ENCODE measurements around the gene CUZD1. TPM values are rescaled to one million over a fixed set of nuclear protein-coding genes. Genes with fewer than 3 reads are reported as not detected.
A peak's percentile ranks its signal among the peaks of the same experiment; 100 is the strongest.
"Not testable (repeated sequence)": the region's sequence is repeated elsewhere in the genome, so short reads cannot be mapped to it uniquely, and the experiment has no call there.

The CUZD1 gene
- 0.25 and 0.26 TPM in 2 replicates for total RNA-seq

GRCh38 chr10:122845783-122846332 is at the start of gene CUZD1:
TSS of gene CUZD1 (minus strand) at chr10:122845857. CDS start at chr10:122845843, 14 bp downstream.
- no peak for DNase-seq (ENCODE audit: low read depth in 2 of 2)

GRCh38 chr10:122894261-122894944 is 48.7 kb upstream of the CUZD1 start:
- no peak for DNase-seq (ENCODE audit: low read depth in 2 of 2)

GRCh38 chr10:122884166-122884565 is 38.5 kb upstream of the CUZD1 start:
- no peak for DNase-seq (ENCODE audit: low read depth in 2 of 2)

GRCh38 chr10:122882766-122883165 is 37.1 kb upstream of the CUZD1 start:
- DNase-seq (ENCODE audit: low read depth in 2 of 2), result peak in 1 of 2 donors; percentile 29

GRCh38 chr10:122879339-122880273 is 33.9 kb upstream of the CUZD1 start, which contains the start of gene FAM24B:
TSS of gene FAM24B (minus strand) at chr10:122879581. CDS start at chr10:122850515, 29,066 bp downstream.
- peak; percentile 95 to 98 for DNase-seq (ENCODE audit: low read depth in 2 of 2)

- DNase-seq (ENCODE audit: low read depth in 2 of 2), result peak in 1 of 2 donors; percentile 22
Measured at GRCh38 chr10:122878799-122879338, 33.2 kb upstream of the CUZD1 start.

- DNase-seq (ENCODE audit: low read depth in 2 of 2), result no peak
Measured at GRCh38 chr10:122877264-122877663, 31.6 kb upstream of the CUZD1 start.

- no peak for DNase-seq (ENCODE audit: low read depth in 2 of 2)
Measured at GRCh38 chr10:122876467-122876855, 30.8 kb upstream of the CUZD1 start.

GRCh38 chr10:122875843-122876466 is 30.3 kb upstream of the CUZD1 start:
- no peak for DNase-seq (ENCODE audit: low read depth in 2 of 2)

GRCh38 chr10:122871947-122872346 is 26.3 kb upstream of the CUZD1 start:
- not testable (repeated sequence) for DNase-seq (ENCODE audit: low read depth in 2 of 2)

GRCh38 chr10:122868768-122869167 is 23.1 kb upstream of the CUZD1 start:
- DNase-seq (ENCODE audit: low read depth in 2 of 2), result not testable (repeated sequence)

- not testable (repeated sequence) for DNase-seq (ENCODE audit: low read depth in 2 of 2)
Measured at GRCh38 chr10:122866757-122867482, 21.3 kb upstream of the CUZD1 start.

GRCh38 chr10:122864901-122865300 is 19.2 kb upstream of the CUZD1 start:
- DNase-seq (ENCODE audit: low read depth in 2 of 2), result peak in 1 of 2 donors; percentile 39

- DNase-seq (ENCODE audit: low read depth in 2 of 2), result no peak
Measured at GRCh38 chr10:122864194-122864592, 18.5 kb upstream of the CUZD1 start.

- no peak for DNase-seq (ENCODE audit: low read depth in 2 of 2)
Measured at GRCh38 chr10:122863216-122864193, 17.8 kb upstream of the CUZD1 start.

GRCh38 chr10:122861711-122862161 is 16.1 kb upstream of the CUZD1 start:
- DNase-seq (ENCODE audit: low read depth in 2 of 2), result peak; percentile 22 to 62

- no peak for DNase-seq (ENCODE audit: low read depth in 2 of 2)
Measured at GRCh38 chr10:122859527-122859926, 13.9 kb upstream of the CUZD1 start.

GRCh38 chr10:122858042-122858441 is 12.4 kb upstream of the CUZD1 start:
- DNase-seq (ENCODE audit: low read depth in 2 of 2), result not testable (repeated sequence)

- no peak for DNase-seq (ENCODE audit: low read depth in 2 of 2)
Measured at GRCh38 chr10:122856902-122857301, 11.2 kb upstream of the CUZD1 start.
